Liver (tissue), 9 donors: ENCODE measurements around the gene UVSSA. TPM values are rescaled to one million over a fixed set of nuclear protein-coding genes. Genes with fewer than 3 reads are reported as not detected.

Experiments
- DNase-seq: peaks from one replicate; pipeline ENCODE4 v3.0.0-alpha.2; 2017; ENCODE audit warnings: low spot score
- H3K27ac ChIP-seq, 2 donors: one replicate each; pipeline ENCODE4 v1.7.0; 2013; ENCODE audit warnings: inconsistent platforms in 2 of 2, low read length in 2 of 2, control low read depth in 1 of 2, low read depth in 1 of 2, mild to moderate bottlenecking in 1 of 2
- H3K27me3 ChIP-seq, 4 donors: one replicate each; pipeline versions ENCODE4 v1.6.1 to v1.7.0; 2013; ENCODE audit warnings: low read length in 3 of 4, inconsistent platforms in 1 of 4, mild to moderate bottlenecking in 1 of 4, moderate library complexity in 1 of 4; ENCODE audit not compliant: control insufficient read depth in 4 of 4, insufficient read depth in 4 of 4
- H3K36me3 ChIP-seq, 4 donors: one replicate each; pipeline versions ENCODE4 v1.6.1 to v1.7.0; 2013; ENCODE audit warnings: low read length in 3 of 4, mild to moderate bottlenecking in 3 of 4, low read depth in 1 of 4, moderate library complexity in 1 of 4; ENCODE audit not compliant: control insufficient read depth in 4 of 4, insufficient read depth in 3 of 4
- H3K4me1 ChIP-seq, 4 donors: one replicate each; pipeline versions ENCODE4 v1.6.1 to v1.7.0; 2013; ENCODE audit warnings: low read length in 3 of 4, mild to moderate bottlenecking in 3 of 4, moderate library complexity in 1 of 4; ENCODE audit not compliant: control insufficient read depth in 4 of 4, insufficient read depth in 4 of 4
- H3K4me3 ChIP-seq, 3 donors: one replicate each; pipeline versions ENCODE4 v1.6.1 to v1.7.0; 2013; ENCODE audit warnings: low read length in 3 of 3, control low read depth in 1 of 3, low read depth in 1 of 3, mild to moderate bottlenecking in 1 of 3
- H3K9ac ChIP-seq, 2 donors: one replicate each; pipeline ENCODE4 v1.7.0; 2013; ENCODE audit warnings: low read length in 2 of 2, mild to moderate bottlenecking in 2 of 2, moderate library complexity in 2 of 2, control low read depth in 1 of 2, low read depth in 1 of 2
- H3K9me3 ChIP-seq, 4 donors: one replicate each; pipeline versions ENCODE4 v1.6.1 to v1.7.0; 2013; ENCODE audit warnings: low read length in 3 of 4; ENCODE audit not compliant: control insufficient read depth in 4 of 4
- ATF3 ChIP-seq: IDR thresholded peaks from 2 replicates; pipeline ENCODE4 v1.6.1; 2016; ENCODE audit warnings: antibody characterized with exemption
- CTCF ChIP-seq: fragments of 150-350 bp; IDR thresholded peaks from 2 replicates; pipeline ENCODE4 v1.5.1; 2017; ENCODE audit warnings: improper control_type of control experiment, low read depth, low read length; ENCODE audit not compliant: missing input control
- EGR1 ChIP-seq, 2 donors: IDR thresholded peaks; 2 replicates each; pipeline ENCODE4 v1.6.1; 2016 to 2018; ENCODE audit warnings: antibody characterized with exemption in 2 of 2, low read depth in 2 of 2
- FOXA1 ChIP-seq: IDR thresholded peaks from 2 replicates; pipeline ENCODE4 v1.6.1; 2016; ENCODE audit warnings: antibody characterized with exemption
- FOXA2 ChIP-seq: IDR thresholded peaks from 2 replicates; pipeline ENCODE4 v1.6.1; 2016; ENCODE audit warnings: antibody characterized with exemption
- GABPA ChIP-seq, 2 donors: IDR thresholded peaks in 1 of 2; conservative IDR thresholded peaks in 1 of 2; 2 replicates each; pipeline ENCODE4 v1.6.1; 2016; ENCODE audit warnings: antibody characterized with exemption in 2 of 2, mild to moderate bottlenecking in 1 of 2, moderate library complexity in 1 of 2
- HNF4A ChIP-seq, 2 donors: conservative IDR thresholded peaks; 2 replicates each; pipeline ENCODE4 v1.6.1; 2016; ENCODE audit warnings: antibody characterized with exemption in 2 of 2, mild to moderate bottlenecking in 2 of 2
- HNF4G ChIP-seq: IDR thresholded peaks from 2 replicates; pipeline ENCODE4 v1.6.1; 2016; ENCODE audit warnings: antibody characterized with exemption
- JUND ChIP-seq, 2 donors: IDR thresholded peaks; 2 replicates each; pipeline ENCODE4 v1.6.1; 2016; ENCODE audit warnings: antibody characterized with exemption in 2 of 2
- MAX ChIP-seq: IDR thresholded peaks from 2 replicates; pipeline ENCODE4 v1.6.1; 2016; ENCODE audit warnings: antibody characterized with exemption
- NR2F2 ChIP-seq: IDR thresholded peaks from 2 replicates; pipeline ENCODE4 v1.6.1; 2016; ENCODE audit warnings: antibody characterized with exemption
- RAD21 ChIP-seq, 2 donors: IDR thresholded peaks; 2 replicates each; pipeline ENCODE4 v1.6.1; 2016; ENCODE audit warnings: antibody characterized with exemption in 2 of 2, mild to moderate bottlenecking in 2 of 2
- REST ChIP-seq: IDR thresholded peaks from 2 replicates; pipeline ENCODE4 v1.6.1; 2016; ENCODE audit warnings: antibody characterized with exemption, mild to moderate bottlenecking
- SP1 ChIP-seq: IDR thresholded peaks from 2 replicates; pipeline ENCODE4 v1.6.1; 2018; ENCODE audit warnings: antibody characterized with exemption, mild to moderate bottlenecking
- TAF1 ChIP-seq: conservative IDR thresholded peaks from 2 replicates; pipeline ENCODE4 v1.6.1; 2016; ENCODE audit warnings: antibody characterized with exemption, mild to moderate bottlenecking
- YY1 ChIP-seq: IDR thresholded peaks from 2 replicates; pipeline ENCODE4 v1.6.1; 2016; ENCODE audit warnings: antibody characterized with exemption, mild to moderate bottlenecking
- ZBTB33 ChIP-seq: IDR thresholded peaks from 2 replicates; pipeline ENCODE4 v1.6.1; 2016; ENCODE audit warnings: antibody characterized with exemption
- WGBS: extraction: QIAGEN DNeasy Blood & Tissue Kit; methylation state at CpG from one replicate; pipeline ENCODE4 v1.1.7; 2013; 5-methylcytosine and 5-hydroxymethylcytosine counted together
- polyA plus RNA-seq, 2 donors: library from polyadenylated mRNA; stranded (reverse) in 1 of 2; unstranded in 1 of 2; fragments of 200-250 nt in 1 of 2; fragments of >200 nt in 1 of 2; fragmentation: Nextera tagmentation in 1 of 2; extraction: Ambion mirVana in 1 of 2; gene quantifications; one replicate each; pipeline versions ENCODE4 v1.2.1 to v1.2.3, GENCODE V29; 2013 to 2015
- total RNA-seq, 2 donors: library from RNA; depleted of rRNA; stranded (reverse); fragments of >200 nt; gene quantifications; one replicate each; pipeline ENCODE4 v1.2.3, GENCODE V29; 2014
- donor health status: healthy.
- donor health status: healthy.
- donor health status: healthy.
- donor health status: healthy.
- donor health status: healthy.

UVSSA gene
- total and polyA plus RNA-seq, 4 donors: 2.2 to 18.3 (median 3.6) TPM

- H3K27ac ChIP-seq: no peak overlapping the region
- 86% methylated on average over 11 of the region's 11 CpGs for WGBS
- DNase-seq: no peak
- H3K9me3 ChIP-seq: peaks cover 2 to 8% (median 4%) of the 10 kb centered on the region in 4 donors
- no peak overlapping the region for H3K9ac ChIP-seq
- no peak overlapping the region for H3K4me3 ChIP-seq
- H3K4me1 ChIP-seq: peaks cover 0 to 13% (median 6%) of the 10 kb centered on the region in 4 donors
- TF ChIP-seq MAX (no peak), NR2F2 (no peak), CTCF (no peak), HNF4G (no peak), ZBTB33 (no peak), EGR1 (IDR thresholded peaks at IDR 0.05; ENCODE audit: low read depth in 2 of 2) (no peak), HNF4A (conservative IDR thresholded peaks at IDR 0.05) (no peak), REST (no peak), TAF1 (no peak), FOXA2 (no peak), JUND (IDR thresholded peaks at IDR 0.05) (no peak), FOXA1 (no peak), GABPA (IDR thresholded peaks at IDR 0.05 in 1 of 2, conservative IDR thresholded peaks at IDR 0.05 in 1 of 2) (no peak), RAD21 (IDR thresholded peaks at IDR 0.05) (no peak)
- peaks cover 2 to 35% (median 7%) of the 10 kb centered on the region in 4 donors for H3K27me3 ChIP-seq
- no peaks in the 10 kb centered on the region for H3K36me3 ChIP-seq
These were observed 53.3 kb downstream of the UVSSA start for GRCh38 chr4:1400191-1400805.

- 42% methylated on average over 14 of the region's 14 CpGs for WGBS
- H3K4me1 ChIP-seq: peaks cover 0 to 13% (median 6%) of the 10 kb centered on the region in 4 donors
- no peak for DNase-seq
- H3K4me3 ChIP-seq: no peak overlapping the region
- H3K36me3 ChIP-seq: no peaks in the 10 kb centered on the region
- H3K27ac ChIP-seq: no peak overlapping the region
- H3K9me3 ChIP-seq: peaks cover 2 to 8% (median 4%) of the 10 kb centered on the region in 4 donors
- peaks cover 2 to 41% (median 7%) of the 10 kb centered on the region in 4 donors for H3K27me3 ChIP-seq
- no peak overlapping the region for H3K9ac ChIP-seq
- TF ChIP-seq REST: no peak
- TF ChIP-seq TAF1: no peak
- no peak for TF ChIP-seq GABPA (IDR thresholded peaks at IDR 0.05 in 1 of 2, conservative IDR thresholded peaks at IDR 0.05 in 1 of 2)
- TF ChIP-seq ATF3: no peak
- no peak for TF ChIP-seq EGR1 (IDR thresholded peaks at IDR 0.05; ENCODE audit: low read depth in 2 of 2)
- no peak for TF ChIP-seq YY1
- no peak for TF ChIP-seq HNF4A (conservative IDR thresholded peaks at IDR 0.05)
- no peak for TF ChIP-seq ZBTB33
- TF ChIP-seq SP1: no peak
These were observed 53.9 kb downstream of the UVSSA start for GRCh38 chr4:1400831-1401408.
